NCI-H2107 (cell line): ENCODE results near the gene MRM2.

Source experiments
- DNase-seq: peaks from one replicate; lab custom pipeline; 2025; lab: John Stamatoyannopoulos, UW

The MRM2 gene

GRCh38 chr7:2266911-2267310 is 24.9 kb upstream of the MRM2 start:
- DNase-seq, result no peak

- DNase-seq, result no peak
Observed at GRCh38 chr7:2264158-2264557, 22.2 kb upstream of the MRM2 start.

- DNase-seq, result no peak
Observed at GRCh38 chr7:2263176-2263575, 21.2 kb upstream of the MRM2 start.

- no peak for DNase-seq
Observed at GRCh38 chr7:2261611-2262010, 19.6 kb upstream of the MRM2 start.

- DNase-seq, result peak; percentile 84
Observed at GRCh38 chr7:2260820-2261219, 18.8 kb upstream of the MRM2 start.

GRCh38 chr7:2259480-2259879 is 17.5 kb upstream of the MRM2 start:
- DNase-seq, result no peak

- DNase-seq, result no peak
Observed at GRCh38 chr7:2258661-2259365, 16.8 kb upstream of the MRM2 start.

GRCh38 chr7:2257651-2258050 is 15.6 kb upstream of the MRM2 start:
- no peak for DNase-seq

GRCh38 chr7:2257046-2257551 is 15.1 kb upstream of the MRM2 start:
- no peak for DNase-seq

GRCh38 chr7:2256306-2257045 is 14.5 kb upstream of the MRM2 start:
- no peak for DNase-seq

- DNase-seq, result no peak
Observed at GRCh38 chr7:2255145-2256139, 13.4 kb upstream of the MRM2 start.

- no peak for DNase-seq
Observed at GRCh38 chr7:2254429-2255144, 12.6 kb upstream of the MRM2 start.

GRCh38 chr7:2253525-2254244 is 11.7 kb upstream of the MRM2 start:
- no peak for DNase-seq

GRCh38 chr7:2253021-2253420 is 11.0 kb upstream of the MRM2 start:
- DNase-seq, result no peak

- DNase-seq, result no peak
Observed at GRCh38 chr7:2251841-2252771, 10.1 kb upstream of the MRM2 start.

GRCh38 chr7:2251381-2251780 is 9.4 kb upstream of the MRM2 start:
- DNase-seq, result no peak

- DNase-seq, result no peak
Observed at GRCh38 chr7:2249744-2250323, 7.8 kb upstream of the MRM2 start.

GRCh38 chr7:2248984-2249694 is 7.1 kb upstream of the MRM2 start:
- no peak for DNase-seq
